ENCODE data around the gene EIF4G3. TPM values are rescaled to one million over a fixed set of nuclear protein-coding genes. Genes with fewer than 3 reads are reported as not detected.

Gene EIF4G3
- total and polyA plus RNA-seq, 10 of the 15 experiments (the other 5 are each of a cell fraction or from before 2014, with no cell fraction given), result 7.4 to 45.1 (median 29.1) TPM

- ATAC-seq, result no peak
- no peak overlapping the region for H2AFZ ChIP-seq (ENCODE audit: control insufficient read depth, low read depth, low read length)
- intact Hi-C loops (cut with micrococcal nuclease; ENCODE audit: unreplicated experiment), result no loop called here
- in situ Hi-C loops (cut with MboI), result no loop called here
- H3K9ac ChIP-seq (ENCODE audit: control insufficient read depth, insufficient read depth, low read length), result no peak overlapping the region
- no peaks in the 10 kb centered on the region for H3K9me3 ChIP-seq (replicated peaks; ENCODE audit: control insufficient read depth, insufficient read depth, low read length)
- ChIA-PET POLR2A (no interaction called here), CTCF (no interaction called here), RAD21 (ENCODE audit: unreplicated experiment) (no interaction called here), SMC1A (ENCODE audit: uncharacterized antibody, unreplicated experiment) (interaction anchor here (1.4 kb wide), 1 partner anchor 326 kb away, joined by 7 read pairs; no protein-coding TSS in a partner anchor)
- H3K4me1 ChIP-seq (ENCODE audit: control insufficient read depth, insufficient read depth, low read length), result no peaks in the 10 kb centered on the region; the same call in 1 of the 2 replicates
- H3K27me3 ChIP-seq (replicated peaks in 1 of 2; ENCODE audit: control insufficient read depth in 2 of 2, insufficient read depth in 2 of 2, low read length in 1 of 2), result no peaks in the 10 kb centered on the region
- no peaks in the 10 kb centered on the region for H4K20me1 ChIP-seq (ENCODE audit: control insufficient read depth, insufficient read depth)
- 92% methylated on average over 2 of the region's 2 CpGs for WGBS (ENCODE audit: insufficient coverage, insufficient replicate concordance, low lambda C conversion rate, missing lambda C conversion rate)
- no peak overlapping the region for H3K27ac ChIP-seq (ENCODE audit: control insufficient read depth, insufficient read depth)
- no peak overlapping the region for H3K4me3 ChIP-seq
- DNase-seq (ENCODE audit: low read depth, low spot score), result no peak
- no TSS peak for BruUV-seq (replicated peaks)
- TF ChIP-seq ZBTB33 (IDR thresholded peaks at IDR 0.05) (no peak), ZNF274 (IDR thresholded peaks at IDR 0.05; ENCODE audit: insufficient read depth, insufficient read length) (no peak), SKIL (IDR thresholded peaks at IDR 0.05; ENCODE audit: low read depth, poor library complexity, severe bottlenecking) (no peak), ATF7 (IDR thresholded peaks at IDR 0.05; ENCODE audit: low read depth) (no peak), CHD4 (IDR thresholded peaks at IDR 0.05) (no peak), NBN (IDR thresholded peaks at IDR 0.05) (no peak), PRDM15 (CRISPR knock-in tag; IDR thresholded peaks at IDR 0.05) (no peak), BCL11A (IDR thresholded peaks at IDR 0.05; ENCODE audit: low read depth, low read length) (no peak), HSF1 (IDR thresholded peaks at IDR 0.05; ENCODE audit: low read depth, low read length) (no peak), TCF3 (IDR thresholded peaks at IDR 0.05; ENCODE audit: borderline replicate concordance, insufficient read depth, low read depth, low read length) (no peak), RFX5 (IDR thresholded peaks at IDR 0.05; ENCODE audit: low read depth, low read length) (no peak), SP1 (IDR thresholded peaks at IDR 0.05; ENCODE audit: low read depth, low read length) (no peak)
- no peaks in the 10 kb centered on the region for H3K79me2 ChIP-seq (ENCODE audit: control insufficient read depth, insufficient read depth, low read length)
- H3K36me3 ChIP-seq (ENCODE audit: control insufficient read depth in 2 of 2, insufficient read depth in 2 of 2, low read length in 1 of 2), result peaks cover 0 to 7% of the 10 kb centered on the region in 2 experiments; a peak in 1 of 4 replicates
- FAIRE-seq, result no peak
- no peak overlapping the region for H3K4me2 ChIP-seq (ENCODE audit: control insufficient read depth, insufficient read depth)
Measured at GRCh38 chr1:20868263-20868662, 308.4 kb downstream of the EIF4G3 start.

All from GM12878 (cell line).